Thyroid gland (tissue), 4 donors: ENCODE data around the gene IRF7.

ENCODE experiments used
- POLR2A ChIP-seq, 2 donors: fragments of 450-650 bp; IDR thresholded peaks; one replicate each; pipeline ENCODE4 v1.6.1; 2017; ENCODE audit warnings: antibody characterized with exemption in 2 of 2, mild to moderate bottlenecking in 2 of 2, moderate library complexity in 1 of 2
- TF ChIP-seq, protein P1 (sequence below), 6 experiments: fragments of 200-600 bp in 3 of 6; fragments of 450-650 bp in 3 of 6; sonication (generic) in 3 of 6; IDR thresholded peaks; one replicate each; pipeline ENCODE4 v1.5.1; 2016 to 2019; ENCODE audit warnings: antibody characterized with exemption in 6 of 6, mild to moderate bottlenecking in 2 of 6, inconsistent platforms in 1 of 6, moderate library complexity in 1 of 6

GRCh38 chr11:567011-567628 lies 48.6 kb downstream of the IRF7 start:
- TF ChIP-seq, protein P1, sequence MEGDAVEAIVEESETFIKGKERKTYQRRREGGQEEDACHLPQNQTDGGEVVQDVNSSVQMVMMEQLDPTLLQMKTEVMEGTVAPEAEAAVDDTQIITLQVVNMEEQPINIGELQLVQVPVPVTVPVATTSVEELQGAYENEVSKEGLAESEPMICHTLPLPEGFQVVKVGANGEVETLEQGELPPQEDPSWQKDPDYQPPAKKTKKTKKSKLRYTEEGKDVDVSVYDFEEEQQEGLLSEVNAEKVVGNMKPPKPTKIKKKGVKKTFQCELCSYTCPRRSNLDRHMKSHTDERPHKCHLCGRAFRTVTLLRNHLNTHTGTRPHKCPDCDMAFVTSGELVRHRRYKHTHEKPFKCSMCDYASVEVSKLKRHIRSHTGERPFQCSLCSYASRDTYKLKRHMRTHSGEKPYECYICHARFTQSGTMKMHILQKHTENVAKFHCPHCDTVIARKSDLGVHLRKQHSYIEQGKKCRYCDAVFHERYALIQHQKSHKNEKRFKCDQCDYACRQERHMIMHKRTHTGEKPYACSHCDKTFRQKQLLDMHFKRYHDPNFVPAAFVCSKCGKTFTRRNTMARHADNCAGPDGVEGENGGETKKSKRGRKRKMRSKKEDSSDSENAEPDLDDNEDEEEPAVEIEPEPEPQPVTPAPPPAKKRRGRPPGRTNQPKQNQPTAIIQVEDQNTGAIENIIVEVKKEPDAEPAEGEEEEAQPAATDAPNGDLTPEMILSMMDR (IDR thresholded peaks at IDR 0.05) = no peak
- no peak for TF ChIP-seq POLR2A (IDR thresholded peaks at IDR 0.05)
